ENCODE data around the gene JMJD7. TPM values are rescaled to one million over a fixed set of nuclear protein-coding genes. Genes with fewer than 3 reads are reported as not detected.

Gene JMJD7
- total RNA-seq, 2 experiments from 2014 or later: 19.5 to 22.8 TPM

DNA sequence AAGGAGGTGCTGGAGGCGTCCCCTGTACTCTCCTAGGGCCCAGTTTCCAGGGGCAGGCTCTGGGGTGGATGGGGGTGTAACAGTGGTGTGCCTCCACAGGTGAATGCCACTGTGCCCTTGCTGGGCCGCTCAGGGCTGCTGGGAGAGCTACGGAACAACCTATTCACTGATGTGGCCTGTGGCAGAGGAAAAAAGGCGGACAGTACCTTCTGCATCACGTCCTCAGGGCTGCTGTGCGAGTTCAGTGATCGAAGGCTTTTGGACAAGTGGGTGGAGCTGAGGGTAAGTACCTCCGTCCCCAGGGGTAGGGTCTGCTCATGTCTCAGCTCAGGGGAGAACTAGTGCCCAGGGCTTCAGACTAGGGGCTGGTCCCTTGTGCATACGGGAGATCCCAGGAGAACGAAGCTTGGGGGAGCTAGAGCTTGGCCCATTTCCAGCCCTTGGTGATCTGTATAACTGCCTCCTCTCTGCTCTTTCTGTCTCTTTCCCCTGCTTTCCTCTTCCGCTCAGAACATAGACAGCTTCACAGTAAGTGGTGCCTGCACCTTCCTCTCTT is 15.0 kb upstream of the JMJD7 start:
- Mint-ChIP-seq H3K4me1 (ENCODE audit: low read depth) (peaks cover 33% of the 10 kb centered on the region), H3K27ac (no peak overlapping the region), H3K36me3 (ENCODE audit: low read depth) (peaks cover 13% of the 10 kb centered on the region), H3K9me3 (ENCODE audit: insufficient read depth) (no peaks in the 10 kb centered on the region), H3K27me3 (ENCODE audit: low read depth) (no peaks in the 10 kb centered on the region), H3K4me3 (no peak overlapping the region)
- ChIA-PET POLR2A (interaction anchor here (1.7 kb wide), 1 partner anchor 33 kb away, joined by 3 read pairs; no protein-coding TSS in a partner anchor), CTCF (interaction anchor here (0.8 to 8.1 kb wide), 15 partner anchors 15 to 370 kb away, joined by 3 to 333 read pairs (median 6); partner anchors contain the start of genes JMJD7 and MAPKBP1)
- ATAC-seq (no peak), DNase-seq (no peak)

DNA sequence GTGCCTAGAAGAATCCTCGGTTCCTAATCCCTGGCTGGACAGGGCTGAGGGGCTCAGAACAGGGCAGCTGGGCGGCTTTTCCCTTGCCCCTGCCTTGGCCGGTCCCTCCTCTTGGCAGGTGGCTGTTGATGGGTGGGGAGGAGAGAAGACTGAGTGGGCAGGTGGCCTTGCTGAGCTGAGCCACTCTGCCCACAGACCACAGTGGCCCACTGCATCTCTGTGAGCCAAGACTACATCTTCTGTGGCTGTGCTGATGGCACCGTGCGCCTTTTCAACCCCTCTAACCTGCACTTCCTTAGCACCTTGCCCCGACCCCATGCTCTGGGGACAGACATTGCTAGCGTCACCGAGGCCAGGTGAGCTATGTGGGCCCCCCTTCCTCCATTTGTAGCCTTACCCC is 14.5 kb upstream of the JMJD7 start:
- Mint-ChIP-seq H3K9me3 (ENCODE audit: insufficient read depth) (no peaks in the 10 kb centered on the region), H3K27me3 (ENCODE audit: low read depth) (no peaks in the 10 kb centered on the region), H3K36me3 (ENCODE audit: low read depth) (peaks cover 13% of the 10 kb centered on the region), H3K4me1 (ENCODE audit: low read depth) (peaks cover 33% of the 10 kb centered on the region), H3K4me3 (no peak overlapping the region), H3K27ac (no peak overlapping the region)
- ChIA-PET CTCF (interaction anchor here (0.8 to 8.1 kb wide), 4 partner anchors 29 to 118 kb away, joined by 3 to 333 read pairs (median 5); partner anchors contain the start of gene MAPKBP1), POLR2A (no interaction called here)
- no peak for ATAC-seq
- no peak for DNase-seq

DNA sequence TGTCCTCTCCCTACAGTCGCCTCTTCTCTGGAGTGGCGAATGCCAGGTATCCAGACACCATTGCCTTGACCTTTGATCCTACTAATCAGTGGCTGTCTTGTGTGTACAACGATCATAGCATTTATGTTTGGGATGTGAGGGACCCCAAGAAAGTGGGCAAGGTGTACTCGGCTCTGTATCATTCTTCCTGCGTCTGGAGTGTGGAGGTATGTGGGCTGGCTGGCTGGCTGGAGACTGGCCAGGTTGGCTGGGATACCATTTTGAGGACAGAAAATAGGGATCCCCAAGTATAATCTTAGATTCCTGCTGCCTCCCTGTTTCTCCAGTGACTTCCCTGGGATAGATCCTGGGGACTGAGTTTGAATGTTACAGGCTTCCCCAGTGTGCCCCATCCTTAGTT is 13.4 kb upstream of the JMJD7 start:
- CTCF ChIA-PET: interaction anchor here (1.1 to 8.1 kb wide), 2 partner anchors 30 to 39 kb away, joined by 3 to 333 read pairs; partner anchors contain the start of gene MAPKBP1
- H3K9me3 Mint-ChIP-seq (ENCODE audit: insufficient read depth): no peaks in the 10 kb centered on the region
- H3K27me3 Mint-ChIP-seq (ENCODE audit: low read depth): no peaks in the 10 kb centered on the region
- no peak overlapping the region for H3K27ac Mint-ChIP-seq
- ATAC-seq (no peak), DNase-seq (no peak)
- H3K4me1 Mint-ChIP-seq (ENCODE audit: low read depth): peaks cover 29% of the 10 kb centered on the region
- POLR2A ChIA-PET: no interaction called here
- H3K4me3 Mint-ChIP-seq: no peak overlapping the region
- H3K36me3 Mint-ChIP-seq (ENCODE audit: low read depth): peaks cover 17% of the 10 kb centered on the region

DNA sequence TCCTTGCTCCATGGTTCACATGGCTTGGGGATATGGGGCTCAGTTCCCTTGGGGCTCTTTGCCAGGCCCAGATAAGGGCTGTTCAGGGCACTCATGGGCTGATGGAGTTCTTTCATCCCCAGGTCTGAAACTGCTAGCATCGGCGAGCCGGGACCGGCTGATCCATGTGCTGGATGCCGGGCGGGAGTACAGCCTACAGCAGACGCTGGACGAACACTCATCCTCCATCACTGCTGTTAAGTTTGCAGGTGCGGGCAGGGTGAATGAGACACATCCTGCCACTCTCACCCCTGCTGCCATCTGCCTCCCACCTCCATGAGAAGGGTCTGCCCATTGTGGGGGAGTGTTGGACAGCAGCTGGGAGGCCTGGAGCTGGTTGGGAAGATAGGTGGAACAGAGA is 11.1 kb upstream of the JMJD7 start:
- H3K4me3 Mint-ChIP-seq: no peak overlapping the region
- no peak overlapping the region for H3K27ac Mint-ChIP-seq
- peaks cover 7% of the 10 kb centered on the region for H3K4me1 Mint-ChIP-seq (ENCODE audit: low read depth)
- H3K27me3 Mint-ChIP-seq (ENCODE audit: low read depth): no peaks in the 10 kb centered on the region
- peaks cover 23% of the 10 kb centered on the region for H3K36me3 Mint-ChIP-seq (ENCODE audit: low read depth)
- ChIA-PET CTCF (interaction anchor here (1.5 kb wide), 1 partner anchor 43 kb away, joined by 4 read pairs; the partner anchor contains the start of gene MAPKBP1), POLR2A (no interaction called here)
- DNase-seq: no peak
- H3K9me3 Mint-ChIP-seq (ENCODE audit: insufficient read depth): no peaks in the 10 kb centered on the region
- ATAC-seq: no peak

DNA sequence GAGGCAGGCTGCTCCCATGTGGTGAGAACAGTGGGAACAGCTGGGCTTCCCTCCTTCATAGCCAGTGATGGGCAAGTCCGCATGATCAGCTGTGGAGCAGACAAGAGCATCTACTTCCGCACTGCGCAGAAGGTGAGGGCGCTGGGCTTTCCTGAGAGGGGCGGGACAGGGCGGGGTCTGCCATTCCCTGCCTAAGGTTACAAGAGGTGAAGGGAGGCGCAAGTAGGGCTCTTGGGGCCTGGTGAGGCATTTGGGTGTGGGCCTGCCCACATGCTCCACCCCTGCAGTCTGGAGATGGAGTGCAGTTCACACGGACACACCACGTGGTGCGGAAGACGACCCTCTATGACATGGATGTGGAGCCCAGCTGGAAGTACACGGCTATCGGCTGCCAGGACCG is 10.6 kb upstream of the JMJD7 start:
- ChIA-PET CTCF (interaction anchor here (1.1 to 1.5 kb wide), 3 partner anchors 40 to 45 kb away, joined by 3 to 5 read pairs (median 4); partner anchors contain the start of gene MAPKBP1), POLR2A (no interaction called here)
- DNase-seq (no peak), ATAC-seq (no peak)
- H3K4me3 Mint-ChIP-seq: no peak overlapping the region
- H3K36me3 Mint-ChIP-seq (ENCODE audit: low read depth): peaks cover 23% of the 10 kb centered on the region
- H3K27ac Mint-ChIP-seq: no peak overlapping the region
- no peaks in the 10 kb centered on the region for H3K27me3 Mint-ChIP-seq (ENCODE audit: low read depth)
- H3K4me1 Mint-ChIP-seq (ENCODE audit: low read depth): peaks cover 2% of the 10 kb centered on the region
- no peaks in the 10 kb centered on the region for H3K9me3 Mint-ChIP-seq (ENCODE audit: insufficient read depth)

DNA sequence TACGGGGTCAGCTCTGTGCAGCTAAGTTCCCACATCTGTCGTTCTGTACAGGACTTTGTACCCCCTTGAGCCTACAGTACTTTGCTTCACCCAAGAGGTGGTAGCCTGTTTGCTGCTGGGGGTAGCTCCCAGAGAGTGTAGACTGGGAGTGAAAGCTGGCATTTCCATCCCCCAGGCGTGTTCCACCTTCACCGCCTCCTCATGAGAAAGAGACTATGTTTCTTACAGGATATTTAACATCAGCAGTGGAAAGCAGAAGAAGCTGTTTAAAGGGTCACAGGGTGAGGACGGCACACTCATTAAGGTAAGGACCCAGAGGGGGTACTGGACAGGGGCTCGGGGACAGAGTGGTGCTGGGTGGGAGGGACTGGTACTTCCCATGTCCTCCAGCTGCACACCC is 10.1 kb upstream of the JMJD7 start:
- POLR2A ChIA-PET: interaction anchor here (0.8 kb wide), 1 partner anchor 44 kb away, joined by 3 read pairs; the partner anchor contains the start of gene MAPKBP1
- Mint-ChIP-seq H3K36me3 (ENCODE audit: low read depth) (peaks cover 23% of the 10 kb centered on the region), H3K4me3 (no peak overlapping the region), H3K27ac (no peak overlapping the region), H3K4me1 (ENCODE audit: low read depth) (no peaks in the 10 kb centered on the region), H3K27me3 (ENCODE audit: low read depth) (no peaks in the 10 kb centered on the region), H3K9me3 (ENCODE audit: insufficient read depth) (no peaks in the 10 kb centered on the region)
- ATAC-seq: no peak
- CTCF ChIA-PET: interaction anchor here (1.1 to 1.5 kb wide), 3 partner anchors 40 to 45 kb away, joined by 3 to 5 read pairs (median 4); partner anchors contain the start of gene MAPKBP1
- no peak for DNase-seq

DNA sequence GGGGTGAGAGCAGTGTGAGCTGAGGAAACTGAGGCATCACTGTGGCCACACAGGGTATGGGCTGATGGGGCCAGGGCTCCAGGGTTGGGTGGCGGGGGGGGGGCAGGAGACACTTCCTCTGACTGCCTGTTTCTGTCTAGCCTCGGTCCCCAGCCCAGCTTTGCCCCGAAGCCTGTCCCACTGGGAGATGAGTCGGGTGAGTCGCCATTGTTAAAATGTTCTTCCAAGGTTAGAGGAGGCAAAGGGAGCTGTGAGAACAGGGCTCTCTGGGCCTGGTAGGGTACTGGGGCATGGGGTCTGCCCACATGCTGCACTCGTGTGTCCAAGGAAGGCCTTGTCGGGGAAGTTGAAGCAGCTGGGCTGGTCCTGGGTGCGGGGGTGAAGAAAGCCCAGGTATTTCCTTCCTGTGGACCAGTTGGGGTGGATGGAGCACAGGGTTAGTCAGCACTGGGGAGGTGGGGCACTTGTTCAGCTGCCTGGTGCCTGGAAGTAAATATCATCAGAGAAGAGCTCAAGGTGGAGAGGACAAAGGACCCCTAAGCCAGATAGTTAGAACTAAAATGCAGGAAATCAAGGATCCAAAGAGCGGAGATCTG is 8.3 kb upstream of the JMJD7 start:
- no peak for DNase-seq
- ChIA-PET POLR2A (no interaction called here), CTCF (interaction anchor here (1.3 to 3.3 kb wide), 3 partner anchors 8 to 46 kb away, joined by 3 to 19 read pairs (median 9); partner anchors contain the start of gene MAPKBP1)
- no peaks in the 10 kb centered on the region for H3K27me3 Mint-ChIP-seq (ENCODE audit: low read depth)
- no peak overlapping the region for H3K4me3 Mint-ChIP-seq
- peaks cover 30% of the 10 kb centered on the region for H3K36me3 Mint-ChIP-seq (ENCODE audit: low read depth)
- no peak for ATAC-seq
- no peaks in the 10 kb centered on the region for H3K9me3 Mint-ChIP-seq (ENCODE audit: insufficient read depth)
- no peaks in the 10 kb centered on the region for H3K4me1 Mint-ChIP-seq (ENCODE audit: low read depth)
- H3K27ac Mint-ChIP-seq: no peak overlapping the region

DNA sequence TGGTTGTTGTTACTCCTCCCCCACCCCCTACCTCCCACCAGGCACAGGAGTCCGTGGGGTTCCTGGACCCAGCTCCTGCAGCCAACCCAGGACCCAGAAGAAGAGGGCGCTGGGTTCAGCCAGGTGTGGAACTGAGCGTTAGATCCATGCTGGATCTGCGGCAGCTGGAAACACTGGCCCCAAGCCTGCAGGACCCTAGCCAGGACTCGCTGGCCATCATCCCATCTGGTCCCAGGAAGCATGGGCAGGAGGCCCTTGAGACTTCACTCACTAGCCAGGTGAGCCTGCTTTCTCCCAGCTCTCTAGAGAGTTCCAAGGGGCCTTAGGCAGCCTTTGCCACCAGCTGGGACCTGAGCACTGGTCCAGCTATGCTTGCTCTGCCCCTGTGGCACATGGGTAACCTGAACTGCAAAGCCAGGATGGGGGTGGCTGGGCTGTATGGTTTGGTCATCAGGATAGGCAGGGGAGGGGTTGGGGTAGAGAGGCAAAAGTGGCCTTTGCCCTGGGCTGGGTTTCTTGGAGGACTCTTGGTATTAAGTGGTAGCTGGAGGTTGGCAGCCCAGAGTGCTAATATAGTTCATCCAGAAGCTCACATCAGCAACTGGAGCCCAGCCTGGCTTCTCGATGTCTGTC is 7.0 kb upstream of the JMJD7 start:
- ChIA-PET CTCF (interaction anchor here (1.0 to 3.3 kb wide), 5 partner anchors 9 to 125 kb away, joined by 3 to 19 read pairs (median 5); partner anchors contain the start of gene MAPKBP1), POLR2A (no interaction called here)
- Mint-ChIP-seq H3K27me3 (ENCODE audit: low read depth) (no peaks in the 10 kb centered on the region), H3K36me3 (ENCODE audit: low read depth) (peaks cover 28% of the 10 kb centered on the region), H3K4me3 (no peak overlapping the region), H3K9me3 (ENCODE audit: insufficient read depth) (no peaks in the 10 kb centered on the region), H3K4me1 (ENCODE audit: low read depth) (no peaks in the 10 kb centered on the region), H3K27ac (no peak overlapping the region)
- ATAC-seq: no peak
- DNase-seq: no peak

DNA sequence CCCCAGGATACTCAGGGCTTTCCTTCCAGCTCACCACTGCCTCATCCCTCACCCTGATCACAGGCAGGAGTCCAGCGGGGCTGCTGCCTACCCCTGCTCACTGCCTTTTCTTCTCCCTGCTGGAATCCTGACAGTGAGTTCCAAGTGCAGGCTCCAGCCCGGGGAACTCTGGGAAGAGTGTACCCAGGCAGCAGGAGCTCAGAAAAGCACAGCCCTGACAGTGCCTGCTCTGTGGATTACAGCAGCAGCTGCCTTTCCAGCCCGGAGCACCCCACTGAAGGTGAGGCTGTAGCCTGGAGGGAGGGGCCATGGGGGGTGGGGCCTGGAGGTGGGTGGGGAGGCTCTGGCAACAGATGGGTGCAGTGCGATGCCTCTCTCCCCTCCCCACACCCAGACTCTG is 6.1 kb upstream of the JMJD7 start:
- Mint-ChIP-seq H3K36me3 (ENCODE audit: low read depth) (peaks cover 27% of the 10 kb centered on the region), H3K27me3 (ENCODE audit: low read depth) (no peaks in the 10 kb centered on the region), H3K9me3 (ENCODE audit: insufficient read depth) (no peaks in the 10 kb centered on the region), H3K4me1 (ENCODE audit: low read depth) (peaks cover 4% of the 10 kb centered on the region), H3K27ac (no peak overlapping the region), H3K4me3 (no peak overlapping the region)
- ATAC-seq (no peak), DNase-seq (no peak)
- CTCF ChIA-PET: interaction anchor here (1.0 to 3.3 kb wide), 5 partner anchors 10 to 126 kb away, joined by 3 to 19 read pairs (median 5); partner anchors contain the start of gene MAPKBP1
- POLR2A ChIA-PET: no interaction called here

DNA sequence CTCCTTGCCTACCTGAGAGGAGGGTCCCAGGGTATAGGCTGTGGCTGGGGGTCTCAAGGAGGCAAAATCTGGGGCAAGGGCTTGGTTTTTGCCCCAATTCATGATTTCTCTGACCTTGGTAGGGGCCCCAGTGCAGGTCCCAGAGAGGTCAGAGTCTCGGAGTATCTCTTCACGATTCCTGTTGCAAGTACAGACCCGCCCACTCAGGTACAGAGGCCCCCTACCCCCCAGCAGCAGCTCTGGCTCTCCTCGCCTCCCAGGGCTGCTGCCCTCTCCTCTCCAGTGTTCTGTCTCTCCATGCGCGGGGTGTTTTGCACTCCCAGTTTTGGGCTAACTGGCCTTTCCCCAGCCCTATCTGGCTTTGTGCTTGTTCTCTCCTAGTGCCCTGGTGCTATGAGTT is 5.4 kb upstream of the JMJD7 start:
- Mint-ChIP-seq H3K9me3 (ENCODE audit: insufficient read depth) (no peaks in the 10 kb centered on the region), H3K27ac (no peak overlapping the region), H3K4me3 (no peak overlapping the region), H3K4me1 (ENCODE audit: low read depth) (peaks cover 4% of the 10 kb centered on the region), H3K36me3 (ENCODE audit: low read depth) (peaks cover 23% of the 10 kb centered on the region), H3K27me3 (ENCODE audit: low read depth) (no peaks in the 10 kb centered on the region)
- DNase-seq: no peak
- POLR2A ChIA-PET: no interaction called here
- ATAC-seq: no peak
- CTCF ChIA-PET: interaction anchor here (1.4 to 3.3 kb wide), 2 partner anchors 10 to 48 kb away, joined by 3 to 19 read pairs; partner anchors contain the start of gene MAPKBP1

DNA sequence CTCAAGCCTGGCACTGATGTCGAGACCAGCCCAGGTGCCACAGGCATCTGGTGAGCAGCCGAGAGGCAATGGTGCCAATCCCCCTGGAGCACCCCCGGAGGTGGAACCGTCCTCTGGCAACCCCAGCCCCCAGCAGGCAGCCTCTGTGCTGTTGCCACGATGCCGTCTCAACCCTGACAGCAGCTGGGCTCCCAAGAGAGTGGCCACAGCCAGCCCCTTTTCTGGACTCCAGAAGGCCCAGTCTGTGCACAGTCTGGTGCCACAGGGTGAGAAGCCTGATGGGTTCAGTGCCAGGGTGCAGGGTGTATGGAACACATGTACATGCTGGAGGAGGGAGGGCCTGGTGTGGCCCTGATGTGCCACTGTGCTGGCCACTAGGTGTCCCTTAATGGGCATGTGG is 4.9 kb upstream of the JMJD7 start:
- no peaks in the 10 kb centered on the region for H3K9me3 Mint-ChIP-seq (ENCODE audit: insufficient read depth)
- CTCF ChIA-PET: interaction anchor here (1.2 to 1.4 kb wide), 2 partner anchors 11 to 50 kb away, joined by 3 to 6 read pairs; no protein-coding TSS in a partner anchor
- no peak overlapping the region for H3K4me3 Mint-ChIP-seq
- POLR2A ChIA-PET: no interaction called here
- H3K27ac Mint-ChIP-seq: no peak overlapping the region
- no peaks in the 10 kb centered on the region for H3K27me3 Mint-ChIP-seq (ENCODE audit: low read depth)
- H3K4me1 Mint-ChIP-seq (ENCODE audit: low read depth): peaks cover 8% of the 10 kb centered on the region
- DNase-seq: no peak
- no peak for ATAC-seq
- H3K36me3 Mint-ChIP-seq (ENCODE audit: low read depth): peaks cover 21% of the 10 kb centered on the region

DNA sequence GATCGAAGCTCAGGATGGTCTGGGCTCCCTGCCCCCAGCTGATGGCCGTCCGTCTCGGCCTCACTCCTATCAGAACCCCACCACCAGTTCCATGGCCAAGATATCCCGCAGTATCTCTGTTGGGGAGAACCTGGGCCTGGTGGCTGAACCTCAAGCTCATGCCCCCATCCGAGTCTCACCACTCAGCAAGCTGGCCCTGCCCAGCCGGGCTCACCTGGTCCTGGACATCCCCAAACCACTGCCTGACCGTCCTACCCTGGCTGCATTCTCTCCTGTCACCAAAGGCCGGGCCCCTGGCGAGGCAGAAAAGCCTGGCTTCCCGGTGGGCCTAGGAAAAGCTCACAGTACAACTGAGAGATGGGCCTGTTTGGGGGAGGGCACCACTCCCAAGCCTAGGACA is 4.4 kb upstream of the JMJD7 start:
- ATAC-seq: no peak
- H3K4me3 Mint-ChIP-seq: no peak overlapping the region
- DNase-seq: no peak
- no peak overlapping the region for H3K27ac Mint-ChIP-seq
- no peaks in the 10 kb centered on the region for H3K27me3 Mint-ChIP-seq (ENCODE audit: low read depth)
- CTCF ChIA-PET: interaction anchor here (0.7 to 1.2 kb wide), 3 partner anchors 25 to 127 kb away, joined by 3 to 6 read pairs (median 4); no protein-coding TSS in a partner anchor
- no peaks in the 10 kb centered on the region for H3K9me3 Mint-ChIP-seq (ENCODE audit: insufficient read depth)
- POLR2A ChIA-PET: no interaction called here
- H3K4me1 Mint-ChIP-seq (ENCODE audit: low read depth): peaks cover 9% of the 10 kb centered on the region
- peaks cover 21% of the 10 kb centered on the region for H3K36me3 Mint-ChIP-seq (ENCODE audit: low read depth)

Measured in activated CD8-positive, alpha-beta T cell treated with anti-CD3 and anti-CD28 coated beads, Interleukin-2, amount 10 ng/mL, durations not matched to agents 7 days and 5 days (primary cell).